NCI-H1436 treated with DMSO at 0.1 percent for 48 hours (cell line): ENCODE data around the gene GALNT12.

ENCODE experiments used
- DNase-seq: peaks from one replicate; lab custom pipeline; 2025; lab: John Stamatoyannopoulos, UW

GALNT12 gene

DNA sequence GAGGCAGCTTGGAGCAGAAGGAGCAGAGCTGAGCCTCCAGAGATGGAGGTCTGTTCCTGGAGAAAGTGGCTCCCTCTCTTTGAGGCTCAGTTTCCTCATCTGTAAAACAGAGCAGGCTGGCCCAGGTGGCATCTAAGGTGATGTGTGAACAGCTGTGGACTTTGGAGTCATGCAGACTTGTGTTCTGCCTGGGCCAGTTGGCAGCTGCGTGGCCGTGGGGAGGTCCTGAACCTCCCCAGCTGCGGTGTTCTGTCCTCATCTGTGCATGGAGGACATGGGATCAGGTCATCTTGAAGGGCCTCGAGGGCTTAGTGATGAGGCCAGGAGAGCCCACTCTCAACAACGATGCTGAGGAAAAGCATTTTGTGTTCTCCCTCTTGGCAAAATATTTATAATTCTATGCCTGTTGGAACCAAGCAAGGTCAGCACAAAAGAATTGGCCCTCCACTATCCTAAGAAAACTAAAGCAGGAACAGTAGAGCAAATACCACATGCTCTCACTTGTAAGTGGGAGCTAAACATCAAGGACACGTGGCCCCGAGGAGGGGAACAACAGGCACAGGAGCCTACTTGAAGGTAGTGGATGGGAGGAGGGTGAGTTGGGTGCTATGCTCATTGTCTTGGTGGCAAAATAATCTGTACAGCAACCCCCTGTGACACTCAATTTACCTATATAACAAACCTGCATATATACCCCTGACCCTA lies 73.0 kb downstream of the GALNT12 start:
- DNase-seq = no peak

DNA sequence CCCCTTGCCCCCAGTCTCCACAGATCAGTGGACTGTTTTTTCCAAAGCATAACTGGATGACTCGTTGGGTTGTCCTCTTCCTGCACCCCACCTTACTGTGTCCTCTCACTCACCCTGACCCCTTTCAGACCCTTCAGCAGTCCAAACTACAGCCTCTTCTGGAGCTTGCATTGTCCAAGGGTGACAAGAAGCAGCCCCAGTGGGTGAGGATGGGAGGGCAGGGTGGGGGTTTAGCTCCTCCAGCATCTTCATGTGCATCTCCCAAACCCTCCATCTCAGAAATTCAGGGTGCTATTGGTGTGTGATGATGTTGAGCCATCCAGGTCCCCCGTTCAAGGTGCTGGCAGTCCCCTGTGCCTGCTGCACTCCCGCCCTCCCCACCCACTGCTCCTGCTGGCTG lies 73.9 kb downstream of the GALNT12 start:
- DNase-seq = no peak

DNA sequence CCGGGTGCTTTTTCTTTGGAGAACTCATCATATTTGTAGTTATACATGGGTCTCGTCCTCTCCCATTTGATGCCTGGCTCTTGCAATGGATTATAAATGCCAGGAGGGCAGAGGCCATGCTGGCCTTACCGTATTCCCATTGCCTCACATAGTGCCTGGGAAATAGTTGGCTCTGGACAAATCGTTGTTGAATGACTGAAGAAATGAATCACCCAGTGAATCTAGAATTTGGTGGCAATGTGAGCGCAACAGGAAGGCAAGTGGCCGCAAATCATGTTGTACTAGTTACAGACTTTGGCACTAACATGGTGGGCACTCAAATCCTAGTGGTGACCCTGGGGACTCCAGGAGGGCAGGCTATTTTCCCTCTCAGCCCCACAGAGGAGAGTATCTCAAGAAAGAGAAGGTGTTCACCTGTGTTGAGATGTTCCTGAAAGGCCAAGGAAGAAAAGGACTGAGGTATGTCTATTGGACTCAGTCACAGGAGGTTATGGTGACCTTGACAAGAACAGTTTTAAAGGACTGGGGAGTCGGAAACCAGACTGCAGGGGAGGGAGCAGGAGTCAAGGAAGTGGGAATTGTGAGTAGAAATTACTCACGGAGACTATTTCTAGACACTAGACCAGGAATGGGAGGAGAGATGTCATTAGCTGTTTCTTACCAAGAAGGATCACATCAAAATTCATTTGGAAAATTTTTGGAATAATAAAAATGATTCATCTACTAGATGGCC lies 74.5 kb downstream of the GALNT12 start:
- no peak for DNase-seq

DNA sequence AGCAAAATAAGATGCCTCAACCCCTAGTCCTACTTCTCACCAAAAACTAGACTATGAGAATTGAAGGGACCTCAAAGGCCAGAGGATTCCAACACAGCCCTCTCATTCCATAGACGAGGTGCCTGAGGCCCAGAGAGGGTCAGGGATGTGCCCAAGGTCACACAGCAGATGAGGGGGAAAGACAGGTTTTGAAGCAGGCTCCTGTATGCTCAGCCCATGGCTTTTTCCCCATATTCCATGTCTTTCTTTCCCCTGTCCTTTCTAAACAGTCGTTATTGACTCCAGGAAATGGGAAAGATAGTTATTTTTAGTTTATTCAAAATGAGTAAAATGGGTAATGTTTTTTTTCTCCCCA lies 75.1 kb downstream of the GALNT12 start:
- no peak for DNase-seq

DNA sequence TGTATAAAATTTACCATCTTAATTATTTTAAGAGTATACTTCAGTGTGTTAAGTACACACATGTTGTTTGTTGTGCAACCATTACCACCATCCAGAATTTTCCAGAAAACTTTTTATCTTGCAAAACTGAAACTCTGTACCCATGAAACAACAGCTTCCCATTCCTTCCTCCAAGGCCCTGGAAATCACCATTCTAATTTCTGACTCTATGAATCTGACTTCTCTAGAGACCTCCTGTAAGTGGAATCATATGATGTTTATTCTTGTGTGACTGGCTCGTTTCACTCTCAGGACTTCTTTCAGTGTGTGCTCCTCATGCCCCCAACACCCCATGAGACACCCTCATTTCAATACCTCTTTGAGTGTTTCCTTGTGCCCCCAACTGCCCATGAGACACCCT lies 75.8 kb downstream of the GALNT12 start:
- DNase-seq = no peak

DNA sequence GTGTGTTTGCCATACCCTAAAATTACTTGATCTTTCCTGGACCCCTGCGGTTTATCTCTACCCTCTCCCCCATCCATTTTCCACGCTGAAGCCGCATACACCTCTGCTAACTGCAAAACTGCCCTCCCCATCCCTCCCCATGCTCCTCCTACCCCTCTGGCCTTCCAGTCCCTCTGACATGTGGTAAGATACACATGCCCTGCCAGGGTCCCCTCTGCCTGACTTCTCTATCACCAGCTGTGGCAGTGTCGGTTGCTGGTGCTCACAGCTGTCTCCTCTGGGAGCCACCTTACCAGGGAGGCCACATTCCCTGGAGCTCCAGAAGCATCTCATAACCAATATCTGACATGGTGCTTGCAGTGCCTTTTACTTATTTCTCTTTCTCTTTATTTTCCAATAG lies 77.4 kb downstream of the GALNT12 start:
- DNase-seq = no peak

DNA sequence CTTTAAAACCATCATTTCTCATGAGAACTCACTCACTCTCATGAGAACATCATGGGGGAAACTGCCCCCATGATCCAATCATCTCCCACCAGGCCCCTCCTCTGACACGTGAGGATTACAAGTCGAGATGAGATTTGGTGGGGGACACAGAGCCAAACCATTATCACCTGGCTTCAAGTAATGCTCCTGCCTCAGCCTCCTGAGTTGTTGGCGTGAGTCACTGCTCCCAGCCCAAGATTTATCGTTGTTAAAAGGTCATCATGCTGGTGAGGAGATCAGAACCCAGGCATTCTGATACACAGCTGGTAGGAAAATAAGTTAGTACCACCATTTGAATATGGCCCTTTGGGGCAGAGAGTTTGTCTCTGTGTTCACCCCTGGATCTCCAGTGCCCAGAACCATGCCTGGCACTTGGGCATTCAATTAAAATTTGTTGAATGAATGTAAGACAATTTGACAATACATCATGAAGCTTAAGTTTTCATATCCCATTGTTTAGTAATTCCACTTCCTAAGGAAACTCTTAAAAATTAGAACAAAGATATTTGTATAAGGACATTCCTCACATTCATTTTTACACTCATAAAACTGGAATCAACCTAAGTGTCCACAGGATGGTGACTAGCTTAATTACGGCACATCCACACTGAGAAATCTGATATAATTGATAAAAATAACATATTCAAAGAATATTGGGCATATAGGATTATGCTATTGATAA lies 78.3 kb downstream of the GALNT12 start:
- no peak for DNase-seq

DNA sequence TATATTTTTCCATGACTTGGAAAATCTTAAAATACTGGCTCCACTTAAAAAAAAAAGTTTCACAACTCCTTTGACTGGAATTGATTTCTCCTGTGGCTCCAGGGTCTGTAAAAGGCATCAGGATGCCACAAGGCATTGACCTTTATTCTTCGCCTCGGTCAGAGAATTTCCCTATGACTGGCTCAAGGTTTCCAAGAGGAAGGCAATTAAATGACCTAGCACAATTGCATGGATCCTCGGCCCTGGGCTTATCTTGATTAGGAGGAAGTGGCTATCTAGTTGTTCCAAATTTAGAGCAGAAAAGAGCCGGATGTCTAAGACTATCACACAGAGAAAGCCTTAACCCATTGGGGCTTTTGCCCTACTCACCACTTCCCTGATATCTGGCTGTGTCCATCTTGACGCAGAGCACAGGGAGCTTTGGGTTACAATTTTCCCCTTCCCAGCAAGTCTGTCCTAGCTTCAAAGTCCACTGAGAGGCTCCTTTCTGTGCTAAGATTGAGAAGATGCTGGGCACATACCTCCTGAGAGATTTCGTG lies 79.3 kb downstream of the GALNT12 start:
- DNase-seq = no peak

DNA sequence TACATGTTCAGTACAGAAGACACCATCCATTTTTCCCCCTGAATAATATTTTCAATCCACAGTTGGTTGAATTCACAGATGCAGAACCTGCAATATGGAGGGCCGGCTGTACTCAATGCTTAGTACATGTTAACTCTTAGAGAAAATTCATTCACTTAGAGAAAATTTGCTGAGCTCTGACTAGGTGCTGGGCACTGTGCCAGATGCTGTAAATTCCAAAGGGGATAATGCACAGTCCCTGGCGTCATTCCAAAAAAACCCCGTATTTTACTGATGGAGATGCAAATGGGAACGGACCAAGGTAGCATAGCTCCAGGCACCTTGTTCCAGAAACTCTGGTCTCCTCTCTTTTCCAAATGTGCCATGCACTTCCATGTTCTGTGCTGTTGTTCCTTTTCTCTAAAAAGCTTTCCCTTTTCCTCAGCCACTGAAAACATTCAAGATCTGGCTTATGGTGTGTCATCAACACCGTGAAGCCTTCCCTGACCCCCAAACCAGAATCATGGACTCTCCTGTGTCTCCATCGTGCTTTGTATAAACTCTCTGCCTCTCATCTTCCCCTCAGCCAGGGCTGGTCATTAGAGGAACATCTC lies 80.5 kb downstream of the GALNT12 start:
- DNase-seq = no peak

DNA sequence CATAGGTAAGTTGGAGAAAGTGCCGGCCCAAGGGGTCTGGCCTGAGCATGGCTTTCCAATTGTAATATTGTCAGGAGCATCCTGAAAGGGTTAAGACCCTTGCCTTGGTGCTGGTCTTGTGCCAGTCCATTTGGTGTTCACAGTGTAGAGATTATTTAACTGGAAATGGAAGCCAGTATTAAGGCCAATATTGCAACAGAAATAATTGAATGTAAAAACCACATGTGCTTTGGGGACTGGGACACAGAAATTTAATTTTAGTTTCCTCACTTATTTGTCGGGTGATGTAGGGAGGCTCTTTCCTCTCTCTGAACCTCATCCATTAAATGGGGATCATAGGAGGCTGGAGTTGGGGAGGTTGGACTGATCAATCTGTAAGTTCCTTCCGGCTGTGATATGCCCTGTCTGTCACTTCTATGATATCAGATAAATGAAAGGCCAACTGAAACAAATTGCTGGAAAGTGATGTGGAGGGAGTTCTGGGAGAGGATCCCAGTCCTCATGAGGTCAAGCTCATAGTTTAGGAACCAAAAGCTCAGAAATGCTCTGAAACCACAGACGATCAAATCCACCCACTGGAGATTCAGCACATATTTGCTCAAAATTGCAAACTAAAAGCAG lies 81.4 kb downstream of the GALNT12 start:
- DNase-seq = no peak

DNA sequence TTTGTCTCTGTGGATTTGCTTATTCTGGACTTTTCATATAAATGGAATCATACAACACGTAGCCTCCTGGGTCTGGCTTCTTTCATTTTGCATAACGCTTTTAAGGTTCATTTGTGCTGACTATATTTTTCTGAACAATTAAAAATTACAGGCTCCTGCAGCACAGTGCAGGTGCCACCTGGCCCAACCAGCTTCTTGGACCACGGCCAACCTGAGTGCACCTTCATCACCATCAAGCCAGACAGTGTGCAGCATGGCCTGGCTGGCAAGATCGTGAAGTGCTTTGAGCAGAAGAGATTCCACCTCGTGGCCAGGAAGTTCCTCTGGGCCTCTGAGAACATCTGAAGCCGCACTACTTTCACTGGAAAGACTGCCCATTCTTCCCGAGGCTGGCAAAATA lies 82.8 kb downstream of the GALNT12 start:
- no peak for DNase-seq

DNA sequence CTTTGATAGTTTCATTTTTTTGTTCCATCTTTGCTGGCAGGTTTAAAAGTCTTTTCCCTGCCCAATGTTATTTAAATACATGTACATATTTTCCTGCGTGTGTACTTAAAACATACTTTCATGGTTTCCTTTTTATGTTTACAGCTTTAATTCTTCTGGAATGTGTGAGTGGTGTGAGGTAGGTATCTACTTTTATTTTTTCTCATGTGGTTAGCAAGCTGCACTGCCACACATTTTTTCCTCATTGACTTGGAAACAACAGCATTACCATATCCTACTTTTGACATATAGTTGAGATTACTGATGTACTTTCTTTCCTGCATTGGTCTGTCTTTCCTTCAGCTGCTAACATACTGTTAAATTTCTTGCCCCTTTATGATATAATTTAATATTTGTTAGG lies 84.8 kb downstream of the GALNT12 start:
- DNase-seq = no peak

DNA sequence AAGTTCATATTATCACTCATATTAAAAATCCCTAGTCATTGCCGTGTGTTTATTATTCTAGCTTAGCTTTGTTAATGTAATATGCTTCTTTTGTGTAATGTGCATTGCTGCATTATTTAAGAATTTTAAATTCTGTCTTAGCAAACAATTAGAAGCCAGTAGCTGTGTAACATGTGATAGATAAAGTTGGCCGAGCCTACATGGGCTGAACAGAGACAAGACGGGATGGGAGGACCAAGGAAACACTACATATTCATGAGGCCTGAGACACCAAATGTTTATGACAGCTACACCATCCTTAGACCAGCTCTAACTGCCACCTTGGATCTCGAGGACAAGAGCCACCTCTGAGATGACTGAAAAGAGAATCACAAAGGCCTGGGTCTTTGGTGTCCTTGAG lies 85.2 kb downstream of the GALNT12 start:
- DNase-seq = no peak

DNA sequence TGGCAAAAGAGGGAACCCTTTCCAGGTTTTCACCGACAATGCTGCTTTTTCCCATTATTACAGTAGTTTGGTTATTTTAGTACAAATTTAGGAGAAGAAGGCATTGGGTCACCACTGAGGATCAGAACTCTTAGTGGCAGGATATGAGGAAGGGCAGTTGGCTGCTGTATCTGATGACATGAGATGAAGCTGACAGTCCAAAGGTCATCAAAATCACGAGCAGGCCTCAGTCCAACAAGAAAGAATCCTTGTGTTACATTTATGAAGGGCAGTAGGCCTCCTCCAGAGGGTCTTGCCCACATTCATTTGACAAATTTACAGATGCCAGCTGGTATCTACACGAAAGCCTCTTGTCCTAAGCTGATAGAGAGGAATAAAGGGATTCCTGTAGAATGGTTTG lies 86.7 kb downstream of the GALNT12 start:
- no peak for DNase-seq

DNA sequence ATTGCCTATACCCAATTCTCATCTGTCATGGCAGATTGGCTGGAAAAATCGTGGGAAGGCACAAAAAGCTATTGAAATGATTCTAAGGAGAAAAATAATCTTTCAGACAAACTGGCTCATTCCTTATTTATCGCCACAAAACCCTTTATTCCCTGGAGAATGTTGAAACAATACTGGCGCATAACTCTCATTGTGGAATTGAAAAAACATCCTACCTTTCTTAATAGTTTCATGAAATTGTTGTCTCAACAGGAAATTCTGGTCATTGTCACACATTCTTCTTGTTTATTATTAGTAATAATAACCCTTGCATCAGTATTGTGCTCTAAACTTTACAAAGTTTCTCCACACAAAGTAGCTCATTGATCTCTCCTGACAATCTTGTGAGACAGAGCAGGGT lies 87.3 kb downstream of the GALNT12 start:
- no peak for DNase-seq

DNA sequence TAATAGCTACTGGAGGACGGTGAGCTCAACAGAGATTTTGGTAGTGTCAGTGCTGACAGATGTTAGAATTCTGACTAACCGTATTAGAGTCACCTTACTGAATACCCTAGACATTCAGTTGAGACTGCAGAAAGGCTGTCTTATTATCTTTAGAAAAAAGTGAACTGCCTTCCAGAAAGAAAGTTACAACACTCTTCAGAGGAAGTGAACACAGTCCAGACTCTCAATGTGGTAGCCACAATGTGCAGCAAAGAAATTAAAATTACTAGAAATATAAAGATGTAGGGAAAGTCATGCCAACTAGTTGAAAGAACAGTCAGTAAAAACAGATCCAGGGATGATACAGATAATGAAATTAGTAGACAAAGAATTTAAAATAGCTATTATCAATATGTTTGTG lies 89.2 kb downstream of the GALNT12 start:
- DNase-seq = no peak

DNA sequence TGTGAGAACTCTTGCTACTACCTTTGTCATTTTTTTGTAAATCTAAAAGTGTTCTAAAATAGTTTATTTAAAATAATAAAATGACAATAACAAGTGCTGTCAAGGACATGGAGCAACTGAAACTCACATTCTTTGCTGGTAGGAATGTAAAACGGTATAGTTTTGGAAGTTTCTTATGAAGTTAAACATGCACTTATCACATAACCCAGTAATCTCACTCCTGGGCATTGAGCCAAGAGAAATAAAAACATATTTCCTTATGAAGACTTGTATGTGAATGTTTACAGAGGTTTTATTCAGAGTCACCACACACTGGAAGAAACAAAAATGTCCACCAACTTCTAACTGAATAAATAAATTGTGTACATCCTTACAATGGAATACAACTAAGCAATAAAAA lies 90.3 kb downstream of the GALNT12 start:
- DNase-seq = no peak

DNA sequence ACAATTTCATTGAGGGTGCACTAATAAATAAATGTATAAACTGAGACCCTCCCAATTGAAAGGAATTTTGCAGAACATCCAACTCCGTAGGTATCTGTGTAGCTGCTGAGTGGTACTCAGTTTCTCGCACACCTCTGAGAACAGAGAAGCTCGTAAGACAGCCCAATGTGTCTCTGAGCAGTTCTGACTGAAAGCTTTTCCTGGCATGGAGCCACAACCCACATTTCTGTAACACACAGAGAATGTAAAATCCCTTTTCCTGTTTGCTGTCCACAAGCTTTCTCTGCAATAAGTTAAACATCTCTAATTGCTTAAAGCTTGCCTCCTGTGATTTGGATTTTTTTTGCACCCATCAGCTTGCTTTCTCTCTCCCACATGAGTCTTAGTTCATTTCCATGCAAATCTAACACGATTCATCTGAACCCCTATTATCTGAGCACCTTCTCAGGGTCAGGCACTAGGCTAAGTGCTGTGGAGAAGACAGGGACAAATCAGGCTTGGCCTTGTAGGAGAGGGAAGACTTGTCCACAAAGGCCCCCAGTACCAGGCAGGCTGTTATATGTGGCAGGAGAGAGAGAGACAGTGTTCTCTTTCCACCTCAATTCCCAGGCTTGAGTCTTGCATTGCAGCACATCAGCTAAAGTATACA lies 92.1 kb downstream of the GALNT12 start:
- no peak for DNase-seq
